Measurements from ENCODE around the gene LRRC28.

Gene LRRC28

DNA sequence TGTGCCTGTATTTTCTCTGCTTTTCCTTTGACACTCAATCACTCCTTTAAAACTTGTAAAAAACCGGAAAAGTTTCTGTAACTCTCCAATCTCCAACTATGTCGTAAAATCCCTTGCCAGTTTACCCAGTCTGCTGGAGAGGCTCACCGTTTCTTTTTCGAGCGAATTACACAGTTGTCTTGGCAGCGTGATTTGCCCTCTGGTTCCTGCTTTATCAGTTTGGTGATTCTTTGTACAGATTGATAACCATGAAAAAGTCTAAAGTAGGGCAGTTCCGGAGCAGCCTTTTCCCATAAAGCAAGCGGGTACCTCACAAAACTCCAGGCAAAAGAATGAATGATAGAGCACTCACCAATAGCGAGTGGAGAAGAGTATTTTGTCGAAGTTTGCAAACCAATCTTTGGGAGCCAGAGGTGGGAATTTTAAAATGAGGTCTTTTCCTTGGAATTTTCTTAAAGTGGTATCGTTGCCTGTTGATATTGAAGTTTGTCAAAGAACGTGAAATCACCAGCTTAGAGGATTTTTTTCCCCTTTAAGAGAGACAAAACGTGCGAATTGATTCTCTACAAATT is 1.9 kb upstream of the LRRC28 start, which contains the start of gene TTC23:
Gene TTC23 (minus strand): TSS at position 312 of the 572 bp plus-strand sequence. CDS start 20,869 bp downstream, outside the sequence.
- peak; percentile 71 for DNase-seq (ENCODE audit: low read depth, low spot score)

- no peak for DNase-seq (ENCODE audit: low read depth, low spot score)
These were observed 1.3 kb upstream of the LRRC28 start for GRCh38 chr15:99250001-99250400.

DNA sequence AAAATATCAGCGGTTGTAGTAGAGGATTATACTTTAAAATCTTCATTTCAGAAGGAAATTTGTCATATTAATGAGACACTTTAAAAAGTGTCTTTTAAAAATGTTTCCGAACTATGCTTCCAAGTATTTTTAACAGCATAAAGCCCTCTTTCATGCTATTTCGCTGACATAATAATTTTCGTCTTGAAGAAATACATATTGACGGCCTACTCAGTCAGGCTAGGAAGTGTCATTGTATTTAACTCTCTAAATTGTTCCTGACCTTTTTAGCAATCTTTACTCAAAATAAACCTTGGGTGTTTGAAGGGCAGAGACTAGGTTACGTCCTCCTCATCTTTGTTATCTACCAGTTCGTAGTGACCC is 806 bp upstream of the LRRC28 start:
- DNase-seq (ENCODE audit: low read depth, low spot score), result no peak

DNA sequence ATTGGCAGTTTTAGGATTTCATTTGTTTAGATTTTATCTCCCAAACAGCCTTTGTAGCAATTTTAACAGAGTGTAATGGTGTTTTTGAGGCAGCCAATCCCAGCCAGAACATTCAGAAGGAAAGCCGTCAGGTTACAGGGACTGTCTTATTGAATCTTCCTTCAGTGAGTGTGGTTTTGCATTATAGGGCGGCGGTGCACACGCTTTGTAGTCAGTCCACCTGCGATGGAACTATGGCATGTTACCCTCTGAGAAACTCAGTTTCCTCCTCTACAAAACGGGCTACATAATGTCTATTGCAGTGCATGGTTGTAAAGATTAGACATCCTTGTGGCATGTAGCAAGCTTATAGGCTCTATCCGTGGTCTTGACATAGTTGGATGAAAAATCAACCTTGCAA is 1.0 kb downstream of the LRRC28 start:
- DNase-seq (ENCODE audit: low read depth, low spot score), result no peak

- no peak for DNase-seq (ENCODE audit: low read depth, low spot score)
These were observed 2.3 kb downstream of the LRRC28 start for GRCh38 chr15:99253381-99254090.

- no peak for DNase-seq (ENCODE audit: low read depth, low spot score)
These were observed 5.9 kb downstream of the LRRC28 start for GRCh38 chr15:99257107-99257750.

- DNase-seq (ENCODE audit: low read depth, low spot score), result no peak
These were observed 12.8 kb downstream of the LRRC28 start for GRCh38 chr15:99264125-99264524.

- no peak for DNase-seq (ENCODE audit: low read depth, low spot score)
These were observed 14.3 kb downstream of the LRRC28 start for GRCh38 chr15:99265541-99266070.

DNA sequence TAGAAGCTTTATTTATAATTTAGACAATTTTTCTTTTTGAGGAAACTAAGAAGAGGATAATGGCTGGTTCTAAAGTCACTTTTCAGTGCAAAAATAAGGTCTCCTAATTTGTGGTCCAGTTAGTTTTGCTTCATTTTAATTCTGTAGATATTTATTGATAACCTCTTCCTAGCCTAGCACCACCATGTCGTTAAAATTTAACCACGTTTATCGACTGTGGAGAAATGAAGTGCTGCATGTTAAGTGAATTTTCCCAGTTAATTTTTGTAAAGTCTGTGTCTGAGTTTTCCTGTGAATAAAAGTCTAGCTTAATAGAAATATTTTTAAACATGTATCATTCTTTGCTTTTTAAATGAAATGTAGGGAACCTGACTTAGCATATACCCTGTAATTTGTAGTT is 16.7 kb downstream of the LRRC28 start:
- DNase-seq (ENCODE audit: low read depth, low spot score), result no peak

DNA sequence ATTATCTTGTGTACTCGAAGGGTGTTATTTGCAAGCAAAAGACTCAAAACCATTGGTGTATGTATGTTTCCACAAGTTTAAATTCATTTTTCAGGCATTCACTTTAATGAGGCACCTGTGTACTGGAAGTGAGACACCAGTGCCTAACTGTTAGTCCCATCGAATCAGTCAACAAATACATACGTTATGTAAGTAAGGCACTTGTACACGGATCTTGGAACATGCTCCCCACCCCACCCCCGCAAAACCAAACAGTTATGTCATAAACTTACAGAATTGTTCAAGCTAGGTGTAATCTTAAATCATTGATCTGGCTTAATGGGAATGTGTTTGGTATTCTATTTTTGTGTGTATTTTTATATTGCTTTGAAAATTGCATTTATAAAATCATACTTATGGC is 17.1 kb downstream of the LRRC28 start:
- DNase-seq (ENCODE audit: low read depth, low spot score), result no peak

DNA sequence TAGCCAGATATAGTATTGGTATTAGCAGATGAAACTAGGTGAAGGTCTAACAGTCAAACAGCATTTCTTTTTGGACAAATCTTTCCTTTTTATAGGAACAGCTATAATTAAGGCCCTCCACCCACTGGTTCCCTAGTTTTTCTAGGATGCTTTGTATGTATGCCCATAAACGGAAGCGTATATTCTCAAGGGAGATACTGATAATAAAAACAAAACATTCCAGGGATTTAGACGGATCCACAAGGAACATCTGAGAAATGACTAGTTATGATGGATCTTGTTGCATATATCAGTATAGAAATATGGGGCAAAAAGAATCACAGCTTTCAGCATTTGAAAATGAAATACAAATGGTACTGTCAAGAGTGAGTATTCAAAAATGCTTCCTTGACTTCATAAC is 22.5 kb downstream of the LRRC28 start:
- no peak for DNase-seq (ENCODE audit: low read depth, low spot score)

- no peak for DNase-seq (ENCODE audit: low read depth, low spot score)
These were observed 23.8 kb downstream of the LRRC28 start for GRCh38 chr15:99275061-99275460.

GRCh38 chr15:99275525-99276128 is 24.3 kb downstream of the LRRC28 start:
- DNase-seq (ENCODE audit: low read depth, low spot score), result no peak

DNA sequence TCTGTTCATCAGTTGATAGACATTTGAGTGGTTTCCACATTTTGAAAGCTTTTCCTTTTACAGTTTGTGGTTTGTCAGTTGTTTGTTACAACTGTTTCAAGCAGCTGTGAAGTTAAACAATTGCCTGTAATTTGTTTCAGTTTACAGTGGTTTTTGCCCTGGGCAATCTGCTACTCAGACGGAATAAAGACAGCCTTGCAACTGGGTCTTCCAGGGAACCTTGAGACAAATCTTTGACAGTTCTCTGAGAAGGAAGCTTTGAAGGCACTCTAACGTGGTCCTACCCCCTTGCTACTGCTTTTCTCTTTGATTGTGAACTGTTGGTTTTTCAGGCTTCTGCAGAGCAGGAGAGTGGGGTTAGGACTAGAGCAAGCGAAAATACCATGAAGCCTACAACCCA is 28.0 kb downstream of the LRRC28 start:
- no peak for DNase-seq (ENCODE audit: low read depth, low spot score)

GRCh38 chr15:99279827-99280226 is 28.5 kb downstream of the LRRC28 start:
- DNase-seq (ENCODE audit: low read depth, low spot score), result no peak

DNA sequence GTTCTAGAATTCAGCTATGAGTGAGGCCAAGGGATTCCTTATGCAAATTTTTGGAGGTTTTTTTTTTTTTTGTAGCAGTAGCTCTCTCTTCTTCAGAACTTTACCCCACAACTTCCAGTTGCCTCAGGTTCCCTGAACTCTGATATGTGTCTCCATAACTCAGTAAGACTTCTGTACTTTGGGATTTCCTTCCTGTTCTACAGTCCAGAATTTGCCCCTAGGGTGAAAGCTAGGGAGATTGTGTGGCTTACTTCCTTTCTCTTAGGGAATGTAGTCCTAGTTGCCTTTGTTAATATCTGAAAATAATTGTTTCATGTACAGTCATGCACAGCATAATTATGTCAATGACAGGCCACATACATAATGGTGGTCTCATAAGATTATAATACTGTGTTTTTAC is 30.8 kb downstream of the LRRC28 start:
- no peak for DNase-seq (ENCODE audit: low read depth, low spot score)

DNA sequence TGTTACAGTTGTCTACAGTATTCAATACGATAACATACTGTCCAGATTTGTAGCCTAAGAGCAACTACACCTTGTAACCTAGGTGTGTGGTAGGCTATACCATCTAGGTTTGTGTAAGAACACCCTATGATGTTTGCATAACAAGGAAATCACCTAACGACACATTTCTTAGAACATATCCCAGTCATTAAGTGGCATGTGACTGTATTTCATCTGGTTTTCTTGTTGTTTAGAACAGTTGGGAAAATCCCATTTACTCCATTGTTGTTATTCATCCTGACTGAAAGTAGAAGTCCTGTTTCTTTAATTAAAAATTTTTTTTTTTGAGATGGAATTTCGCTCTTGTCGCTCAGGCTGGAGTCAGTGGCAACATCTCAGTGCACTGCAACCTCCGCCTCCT is 31.3 kb downstream of the LRRC28 start:
- no peak for DNase-seq (ENCODE audit: low read depth, low spot score)

GRCh38 chr15:99283717-99284116 is 32.4 kb downstream of the LRRC28 start:
- DNase-seq (ENCODE audit: low read depth, low spot score), result no peak

DNA sequence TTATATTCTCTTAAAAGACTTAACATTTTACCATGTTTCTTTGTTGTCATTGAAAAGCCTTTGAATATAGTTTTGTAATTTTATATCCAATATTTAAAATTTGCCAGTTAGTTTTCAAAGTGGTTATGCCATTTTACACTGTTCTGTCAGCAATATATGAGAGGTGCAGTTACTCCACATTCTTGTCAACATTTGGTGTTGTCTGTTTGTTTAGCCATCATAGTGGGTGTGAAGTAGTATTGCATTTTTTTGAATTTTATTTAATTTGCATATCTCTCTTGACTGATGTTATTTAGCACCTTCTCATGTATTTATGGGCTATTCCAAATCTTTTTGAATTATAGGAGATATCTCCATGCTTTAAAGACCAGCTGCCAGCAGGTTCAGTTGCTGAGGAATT is 40.4 kb downstream of the LRRC28 start:
- DNase-seq (ENCODE audit: low read depth, low spot score), result no peak

DNA sequence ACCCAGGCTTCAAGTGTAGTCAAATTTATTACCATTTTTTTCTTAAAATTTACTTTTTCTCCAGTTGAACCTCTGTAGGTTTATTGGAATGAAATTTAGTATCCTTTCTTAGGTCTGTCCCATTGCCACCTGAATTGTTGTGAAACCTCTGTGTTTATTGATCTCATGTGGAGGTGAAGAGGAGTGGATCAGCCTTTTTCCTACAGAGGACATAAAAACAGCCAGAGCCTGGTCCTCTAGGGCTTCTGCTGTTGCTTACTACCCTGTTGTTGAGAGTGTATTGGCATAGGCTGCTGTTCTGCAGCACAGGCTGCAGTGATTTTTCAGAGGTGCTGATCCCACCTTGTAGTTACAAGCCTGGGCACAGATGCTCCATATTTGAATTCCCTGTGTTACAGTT is 44.6 kb downstream of the LRRC28 start:
- no peak for DNase-seq (ENCODE audit: low read depth, low spot score)

GRCh38 chr15:99296386-99296785 is 45.1 kb downstream of the LRRC28 start:
- DNase-seq (ENCODE audit: low read depth, low spot score), result no peak

DNA sequence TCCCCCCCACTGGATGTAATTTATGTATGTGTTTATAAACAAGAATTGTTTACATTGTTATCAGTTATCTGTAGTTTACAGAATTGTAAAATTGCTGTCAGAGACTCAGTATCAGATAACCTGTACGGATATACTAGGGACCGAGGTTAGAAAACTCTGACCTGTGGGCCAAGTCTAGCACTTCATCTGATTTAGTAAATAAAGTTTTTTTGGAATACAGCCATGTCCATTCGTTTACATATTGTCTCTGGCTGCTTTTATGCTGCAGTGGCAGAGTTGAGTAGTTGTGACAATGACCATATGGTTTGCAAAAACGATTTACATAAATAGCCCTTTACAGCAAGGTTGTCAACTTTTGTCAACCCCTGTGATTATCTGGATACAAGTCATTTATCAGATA is 52.6 kb downstream of the LRRC28 start:
- DNase-seq (ENCODE audit: low read depth, low spot score), result no peak

Measured in smooth muscle cell of the brain vasculature (primary cell).